ENCODE data around the gene TMEM243.
A peak's percentile ranks its signal among the peaks of the same experiment; 100 is the strongest.
"Not testable (repeated sequence)": the region's sequence is repeated elsewhere in the genome, so short reads cannot be mapped to it uniquely, and the experiment has no call there.

The TMEM243 gene, protein sequence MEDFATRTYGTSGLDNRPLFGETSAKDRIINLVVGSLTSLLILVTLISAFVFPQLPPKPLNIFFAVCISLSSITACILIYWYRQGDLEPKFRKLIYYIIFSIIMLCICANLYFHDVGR

DNA sequence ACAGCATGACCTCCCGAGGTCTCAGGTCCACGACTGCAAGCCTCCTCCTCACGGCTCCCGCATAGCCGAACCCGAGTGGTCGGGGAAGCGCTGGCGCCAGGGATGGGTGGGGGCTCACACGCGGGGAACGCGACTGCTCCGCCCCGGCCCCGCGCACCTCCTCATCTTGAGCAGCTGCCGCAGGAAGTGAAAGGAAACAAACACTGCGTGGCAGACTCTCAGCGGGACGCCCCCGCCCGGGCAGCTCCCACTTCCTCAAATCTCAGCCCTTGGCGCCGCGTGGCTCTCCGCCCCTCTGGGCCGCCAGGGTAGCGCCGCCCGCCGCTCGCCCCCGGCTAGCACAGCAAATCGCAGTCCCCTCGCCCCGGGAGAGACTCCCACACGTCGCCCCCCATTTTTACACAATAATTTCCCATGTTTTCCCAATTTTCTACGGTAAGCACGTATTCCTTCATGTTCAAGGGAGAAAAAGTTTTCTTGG is at the start of gene TMEM243:
TMEM243 (minus strand) TSS at position 188 of the 481 bp plus-strand sequence. CDS start 229 bp downstream, outside the sequence.
- DNase-seq, result peak in 47 of 51 donors; percentile 17 to 71 (median 47)

DNA sequence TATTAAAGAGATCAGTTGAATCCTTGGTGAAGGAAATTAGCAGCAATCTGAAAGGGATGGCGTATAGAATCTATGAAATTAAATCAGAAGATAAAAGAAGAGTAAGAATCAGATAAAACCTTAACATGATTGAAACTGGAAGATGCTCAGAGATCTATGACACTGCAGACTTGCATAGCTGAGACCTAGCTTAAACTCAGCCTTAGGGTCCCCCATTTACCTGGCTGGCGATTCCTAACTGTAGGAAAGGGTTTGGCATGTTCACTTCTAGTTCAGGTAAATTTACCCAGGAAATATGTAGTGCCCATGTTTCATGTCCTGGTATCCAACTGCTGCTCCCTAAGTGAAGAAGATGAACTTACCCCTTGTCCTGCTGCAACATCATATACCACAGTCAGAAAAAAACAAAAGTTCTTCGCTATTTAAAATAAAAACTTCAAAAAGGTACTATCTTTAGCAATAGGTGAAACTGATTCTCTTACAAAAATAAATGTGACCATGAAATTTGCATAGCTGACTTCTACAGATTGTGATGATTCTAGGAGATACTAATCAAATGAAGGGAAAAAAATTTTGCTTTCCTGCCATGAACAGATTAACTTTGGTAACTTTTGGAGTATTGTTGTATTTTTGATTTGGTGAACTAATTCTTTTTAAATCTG is 47.8 kb upstream of the TMEM243 start:
- no peak for DNase-seq

DNA sequence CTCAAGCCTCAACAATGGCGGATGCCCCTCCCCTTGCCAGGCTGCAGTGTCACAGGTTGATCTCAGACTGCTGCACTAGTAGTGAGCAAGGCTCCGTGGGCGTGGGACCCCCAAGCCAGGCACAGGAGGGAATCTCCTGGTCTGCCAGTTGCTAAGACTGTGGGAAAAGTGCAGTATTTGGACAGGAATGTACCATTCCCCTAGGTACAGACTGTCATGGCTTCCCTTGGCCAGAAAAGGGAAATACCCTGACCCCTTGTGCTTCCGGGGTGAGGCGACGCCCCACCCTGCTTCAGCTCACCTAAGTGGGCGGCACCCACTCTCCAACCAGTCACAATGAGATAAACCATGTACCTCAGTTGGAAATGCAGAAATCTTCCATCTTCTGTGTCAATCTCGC is 44.0 kb upstream of the TMEM243 start:
- no peak for DNase-seq

DNA sequence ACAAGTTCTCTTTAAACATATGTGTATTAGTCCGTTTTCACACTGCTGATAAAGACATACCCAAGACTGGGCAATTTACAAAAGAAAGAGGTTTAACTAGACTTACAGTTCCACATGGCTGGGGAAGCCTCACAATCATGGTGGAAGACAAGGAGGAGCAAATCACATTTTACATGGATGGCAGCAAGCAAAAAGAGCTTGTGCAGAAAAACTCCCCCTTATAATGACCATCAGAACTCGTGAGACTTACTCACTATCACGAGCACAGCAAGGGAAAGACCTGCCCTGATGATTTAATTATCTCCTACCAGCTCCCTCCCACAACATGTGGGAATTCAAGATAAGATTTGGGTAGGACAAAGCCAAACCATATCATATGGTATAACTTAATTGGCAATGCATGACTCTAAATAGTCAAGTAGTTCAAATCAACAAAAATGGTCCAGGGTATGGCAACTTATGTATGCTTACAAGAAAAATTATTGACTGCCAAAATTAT is 34.1 kb upstream of the TMEM243 start:
- no peak for DNase-seq

DNA sequence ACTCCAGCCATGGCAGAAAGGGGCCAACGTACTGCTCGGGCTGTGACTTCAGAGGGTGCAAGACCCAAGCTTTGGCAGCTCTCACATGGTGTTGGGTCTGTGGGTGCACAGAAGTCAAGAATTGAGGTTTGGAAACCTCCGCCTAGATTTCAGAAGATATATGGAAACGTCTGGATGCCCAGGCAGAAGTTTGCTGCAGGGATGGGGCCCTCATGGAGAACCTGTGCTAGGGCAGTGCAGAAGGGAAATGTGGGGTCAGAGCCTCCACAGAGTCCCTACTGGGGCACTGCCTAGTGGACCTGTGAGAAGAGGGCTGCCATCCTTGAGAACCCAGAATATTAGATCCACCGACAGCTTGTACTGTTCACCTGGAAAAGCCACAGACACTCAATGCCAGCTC is 26.1 kb upstream of the TMEM243 start:
- not testable (repeated sequence) for DNase-seq

DNA sequence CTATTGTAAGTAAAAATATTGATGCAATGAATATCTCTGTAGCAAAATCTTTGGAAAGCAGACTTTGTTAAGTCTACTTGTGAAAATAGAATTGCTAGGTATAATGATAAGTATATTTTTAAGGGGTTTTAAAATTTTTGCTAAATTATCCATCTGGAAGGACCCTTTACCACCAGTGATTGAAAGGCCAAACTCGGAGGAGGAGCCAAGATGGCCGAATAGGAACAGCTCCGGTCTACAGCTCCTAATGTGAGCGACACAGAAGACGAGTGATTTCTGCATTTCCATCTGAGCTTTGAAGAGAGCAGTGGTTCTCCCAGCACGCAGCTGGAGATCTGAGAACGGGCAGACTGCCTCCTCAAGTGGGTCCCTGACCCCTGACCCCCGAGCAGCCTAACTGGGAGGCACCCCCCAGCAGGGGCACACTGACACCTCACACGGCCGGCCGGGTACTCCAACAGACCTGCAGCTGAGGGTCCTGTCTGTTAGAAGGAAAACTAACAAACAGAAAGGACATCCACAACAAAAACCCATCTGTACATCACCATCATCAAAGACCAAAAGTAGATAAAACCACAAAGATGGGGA is 19.0 kb upstream of the TMEM243 start:
- DNase-seq, result not testable (repeated sequence)

DNA sequence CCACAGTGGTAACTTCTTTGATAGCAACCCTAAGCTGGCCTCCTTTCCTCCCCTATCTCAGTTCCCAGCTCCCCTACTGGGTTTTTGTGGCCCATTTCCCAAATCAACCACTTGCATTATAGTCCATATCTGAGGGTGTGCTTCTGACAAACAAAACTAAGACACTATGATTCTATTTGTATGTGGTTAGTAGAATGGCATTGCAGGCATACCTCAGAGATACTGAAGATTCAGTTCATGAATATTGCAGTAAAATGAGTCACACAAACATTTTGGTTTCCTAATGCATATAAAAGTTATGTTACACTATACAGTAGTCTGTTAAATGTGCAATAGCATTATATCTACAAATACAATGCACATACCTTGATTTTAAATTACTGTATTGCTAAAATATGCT is 15.4 kb upstream of the TMEM243 start:
- DNase-seq, result no peak

DNA sequence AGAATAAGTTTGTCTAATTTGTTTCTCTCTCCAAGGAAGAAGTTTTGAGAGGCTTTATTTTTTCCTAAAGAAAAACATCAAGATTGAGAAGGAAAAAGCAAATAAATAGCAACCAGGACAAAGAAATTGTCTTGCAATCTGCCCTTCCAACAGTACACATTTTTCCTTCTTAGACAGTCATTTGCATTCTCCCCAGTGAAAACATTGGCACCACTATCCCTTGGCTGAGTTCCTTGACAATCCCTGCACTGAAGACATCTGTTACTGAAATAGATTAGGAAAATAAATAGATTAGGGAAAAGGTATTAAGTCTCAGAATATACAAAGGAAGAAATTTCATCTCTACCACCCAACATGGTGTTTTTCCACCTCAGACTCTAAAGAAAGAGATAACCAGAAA is 12.2 kb upstream of the TMEM243 start:
- DNase-seq, result peak in 2 of 51 donors; percentile 12 to 37

DNA sequence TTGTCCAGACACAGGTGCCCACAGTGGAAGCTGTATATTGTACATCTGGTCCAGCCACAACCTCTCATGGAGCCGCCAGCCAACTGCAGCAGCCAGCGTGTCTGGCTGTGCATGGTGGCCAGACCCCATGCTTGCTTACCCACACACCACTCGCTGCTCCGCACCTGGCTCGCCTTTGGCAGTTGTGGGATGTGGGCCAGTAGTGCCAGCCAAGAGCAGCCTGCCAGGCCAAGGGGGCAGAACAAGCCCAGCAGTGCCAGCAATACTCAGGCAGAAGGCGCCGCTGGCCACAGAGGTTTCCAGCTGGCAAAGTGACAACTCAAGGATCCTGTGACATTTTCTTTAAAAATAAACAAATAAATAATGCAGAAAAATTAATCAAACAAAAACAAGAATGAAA is 11.7 kb upstream of the TMEM243 start:
- peak in 37 of 51 donors; percentile 6 to 80 (median 34) for DNase-seq

DNA sequence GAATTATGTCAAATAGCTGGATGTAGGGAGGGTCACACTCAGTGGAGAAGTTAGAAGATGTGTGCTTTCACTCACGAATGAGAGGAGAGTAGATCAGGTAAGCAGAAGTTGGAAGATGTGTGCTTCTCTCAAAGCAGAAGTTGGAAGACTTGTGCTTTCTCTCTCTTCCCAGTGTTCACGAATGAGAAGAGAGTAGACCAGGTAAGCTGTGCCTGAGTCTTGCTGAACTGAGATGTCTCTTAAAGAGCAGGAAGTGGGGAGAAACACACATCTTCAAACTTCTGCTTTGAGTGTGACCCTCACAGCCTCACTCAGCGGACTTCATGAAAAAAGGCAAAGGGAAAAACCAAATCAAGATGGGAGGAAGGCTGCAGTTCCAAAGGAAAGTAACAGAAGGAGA is 7.0 kb upstream of the TMEM243 start:
- no peak for DNase-seq

DNA sequence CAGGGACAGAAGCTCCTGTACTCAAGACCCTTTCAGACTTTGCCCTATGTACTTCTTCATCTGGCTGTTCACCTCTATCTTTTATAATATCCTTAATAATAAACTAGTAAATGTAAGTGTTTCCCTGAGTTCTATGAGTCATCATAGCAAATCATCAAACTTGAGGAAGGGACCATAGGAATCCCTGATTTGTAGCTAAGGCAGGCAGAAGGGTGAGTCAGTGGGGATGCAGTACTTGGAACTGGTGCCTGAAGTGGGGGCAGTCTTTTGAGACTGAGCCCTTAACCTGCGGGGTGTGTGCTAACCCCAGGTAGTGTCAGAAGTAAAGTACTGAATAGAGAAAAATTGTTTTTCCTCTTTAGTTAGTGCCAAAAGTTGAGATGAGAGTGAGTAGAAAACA is 6.2 kb upstream of the TMEM243 start:
- DNase-seq, result no peak

DNA sequence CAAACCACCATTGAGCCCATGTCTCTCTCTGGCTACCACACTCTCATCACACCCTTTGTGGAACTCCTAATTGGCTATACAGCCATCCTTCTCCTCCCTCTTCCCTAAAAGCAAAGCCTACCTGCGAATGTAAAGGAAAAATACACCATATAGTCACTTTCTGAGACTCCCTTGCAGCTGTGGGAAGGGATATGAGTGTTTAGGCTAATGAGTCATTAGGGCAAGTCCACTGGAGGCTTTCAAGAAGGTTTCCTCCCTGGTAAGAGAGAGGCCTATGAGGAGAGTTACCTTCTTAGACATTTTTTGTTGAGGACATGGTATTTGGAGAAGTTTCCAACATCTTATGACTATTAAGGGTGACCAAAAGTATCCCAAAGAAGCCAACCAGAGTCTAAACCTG is 4.1 kb upstream of the TMEM243 start:
- no peak for DNase-seq

DNA sequence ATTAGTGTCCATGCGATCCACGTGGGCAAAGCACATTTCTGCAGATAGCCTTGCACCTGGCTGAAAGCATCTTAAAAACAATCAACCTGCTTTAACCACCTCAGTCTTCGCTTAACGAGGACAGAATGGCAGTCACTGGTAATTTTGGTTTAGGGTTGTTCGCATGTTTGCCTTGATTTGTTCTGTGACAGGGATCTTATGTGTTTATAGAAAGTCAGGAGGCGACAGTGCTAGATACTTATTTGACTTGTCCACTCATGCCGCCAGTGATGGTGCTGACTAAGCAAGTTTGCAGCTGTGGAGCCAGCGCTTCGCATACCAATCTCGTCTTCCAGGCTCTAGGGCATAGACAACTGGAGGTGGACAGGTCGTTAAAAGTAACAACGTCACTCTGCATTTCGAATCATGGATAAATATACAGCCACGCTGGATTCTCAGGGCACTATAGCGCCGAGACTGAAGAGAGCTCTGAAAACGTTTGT is 1.2 kb upstream of the TMEM243 start:
- DNase-seq, result peak in 18 of 51 donors; percentile 4 to 63 (median 32)

DNA sequence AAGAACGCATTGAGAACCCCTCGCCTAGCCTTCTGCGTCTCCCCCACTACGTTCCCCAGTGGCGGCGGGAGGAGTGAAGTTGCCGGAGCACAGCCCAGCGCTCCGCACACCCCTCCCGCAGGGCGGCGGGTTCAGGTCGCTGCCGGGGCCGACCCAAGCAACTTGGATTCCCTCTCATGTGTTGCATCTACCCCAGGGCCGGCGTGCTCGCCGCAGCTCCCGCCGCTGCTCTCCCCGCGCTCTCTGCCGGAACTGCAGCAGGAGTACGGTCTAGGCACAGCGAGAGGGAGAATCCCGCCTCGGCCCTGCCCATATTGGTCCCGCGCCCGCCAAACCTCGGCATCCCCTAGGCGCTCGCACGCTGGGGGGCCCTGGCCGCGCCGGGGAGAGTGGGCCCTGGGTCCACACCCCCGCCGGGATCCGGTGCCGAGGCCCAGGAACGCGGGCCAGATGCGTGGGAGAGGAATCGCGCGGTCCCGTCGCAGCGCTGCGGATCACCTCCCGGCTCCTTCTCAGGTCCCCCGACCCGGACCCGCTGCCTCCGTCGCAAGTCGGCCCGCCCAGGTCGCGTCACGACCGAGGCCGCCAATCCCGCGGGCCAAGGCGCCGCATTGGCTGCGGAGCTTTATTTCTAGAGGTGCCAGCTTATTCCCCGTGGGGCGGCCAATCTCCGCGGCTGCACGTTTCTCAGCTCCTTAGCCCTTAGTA is 648 bp upstream of the TMEM243 start:
- peak in 50 of 51 donors; percentile 16 to 84 (median 62) for DNase-seq

DNA sequence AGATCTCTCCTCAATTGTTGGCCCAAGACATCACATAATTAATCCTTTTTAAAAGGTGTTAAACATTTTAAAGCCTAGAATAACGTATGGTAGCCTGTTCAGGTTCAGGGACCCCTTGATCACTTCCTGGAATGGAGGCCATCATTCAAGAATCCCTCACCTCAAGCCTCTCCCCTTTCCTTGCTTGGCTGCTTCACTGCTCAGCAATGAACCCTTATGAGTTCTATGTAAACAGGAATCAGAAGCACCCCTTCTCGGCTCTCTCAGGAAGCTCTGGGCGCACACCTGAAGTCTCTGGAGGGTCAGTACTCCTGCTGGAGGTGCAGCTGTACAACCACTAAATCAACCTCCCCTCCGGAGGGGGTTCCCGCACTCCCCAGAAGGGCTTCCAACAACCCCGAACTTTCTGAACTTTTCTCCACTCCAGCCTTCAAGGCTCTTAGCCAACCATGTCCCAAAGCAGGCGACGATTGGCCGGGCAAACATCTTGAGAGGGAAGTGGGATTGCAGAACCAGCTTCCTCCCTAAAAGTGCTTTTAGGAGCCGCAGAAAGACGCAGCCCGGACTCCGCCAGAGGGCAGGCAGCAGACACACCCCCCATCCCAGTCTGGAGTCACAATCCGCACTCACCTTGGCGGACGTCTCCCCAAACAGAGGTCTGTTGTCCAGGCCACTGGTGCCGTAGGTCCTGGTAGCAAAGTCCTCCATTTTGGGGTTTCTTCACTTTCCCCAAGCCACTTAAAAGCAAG is 562 bp downstream of the TMEM243 start:
- peak in 37 of 51 donors; percentile 13 to 73 (median 36) for DNase-seq

DNA sequence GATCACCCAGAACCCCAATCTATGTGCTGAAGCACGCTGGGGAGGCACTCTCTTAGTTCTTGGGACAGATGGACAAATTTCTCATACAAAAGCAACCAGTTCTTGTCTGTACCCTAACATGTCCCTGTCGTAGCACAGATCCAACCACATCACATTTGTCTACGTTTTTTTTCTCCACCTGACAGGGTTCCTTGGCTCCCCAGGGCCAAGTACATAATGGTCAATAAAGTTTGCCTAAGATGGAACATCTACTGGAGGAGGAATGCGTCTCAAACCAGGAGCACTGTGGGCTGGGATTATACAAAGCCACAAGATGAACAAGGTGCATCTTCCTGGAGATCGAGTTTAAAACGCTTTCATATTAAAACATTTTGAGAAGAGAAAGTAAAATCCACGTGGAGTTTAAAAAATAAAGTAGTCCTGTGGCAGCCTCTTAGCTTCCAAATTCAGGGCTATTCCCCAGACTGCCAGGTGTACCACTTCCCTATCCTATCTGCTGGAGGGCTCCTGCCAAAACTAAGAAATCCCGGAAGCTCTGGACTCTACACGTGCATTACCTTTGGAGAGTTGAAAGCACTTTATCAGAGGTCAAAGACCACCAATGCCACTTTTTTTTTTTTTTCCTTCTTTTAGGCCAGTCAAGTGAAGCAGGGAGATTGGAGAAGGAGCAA is 1.4 kb downstream of the TMEM243 start:
- DNase-seq, result no peak

DNA sequence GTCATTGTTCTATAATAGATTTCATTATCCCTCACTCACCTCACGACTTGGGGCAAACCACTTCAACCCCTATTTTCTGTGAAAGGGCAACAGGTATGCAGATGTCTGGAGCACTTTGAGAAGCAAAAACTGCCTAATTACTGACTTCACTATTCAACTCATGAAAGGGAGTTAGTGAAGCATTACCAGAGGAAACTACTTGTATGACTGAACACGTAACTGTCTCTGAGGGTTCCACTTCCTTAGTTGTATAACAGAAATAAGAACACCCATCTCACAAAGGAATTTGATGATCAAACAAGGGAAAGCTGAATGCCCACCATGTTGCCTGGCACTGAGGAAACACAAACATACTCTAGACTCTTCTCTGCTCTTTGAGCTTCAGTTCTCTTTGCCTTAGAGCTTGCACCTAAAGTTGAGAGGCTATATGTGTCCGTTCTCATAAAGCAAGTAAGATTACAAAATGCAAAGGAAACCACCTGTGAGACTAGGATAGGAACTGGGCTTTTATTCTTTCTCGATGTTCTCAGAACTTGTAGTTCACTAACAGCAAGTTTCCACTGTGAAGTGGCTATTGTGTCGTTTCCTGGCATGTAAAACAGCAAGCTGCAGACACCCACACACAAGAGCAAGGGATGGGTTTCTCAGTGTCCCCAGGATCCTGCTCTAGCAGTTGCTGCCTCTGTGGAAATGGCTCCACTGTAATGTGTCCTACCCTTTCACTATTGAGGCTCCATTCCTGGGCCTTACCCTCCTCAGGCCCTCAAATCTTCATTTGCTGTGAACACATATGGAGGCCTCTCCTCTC is 2.6 kb downstream of the TMEM243 start:
- peak in 3 of 51 donors; percentile 4 to 23 (median 5) for DNase-seq

DNA sequence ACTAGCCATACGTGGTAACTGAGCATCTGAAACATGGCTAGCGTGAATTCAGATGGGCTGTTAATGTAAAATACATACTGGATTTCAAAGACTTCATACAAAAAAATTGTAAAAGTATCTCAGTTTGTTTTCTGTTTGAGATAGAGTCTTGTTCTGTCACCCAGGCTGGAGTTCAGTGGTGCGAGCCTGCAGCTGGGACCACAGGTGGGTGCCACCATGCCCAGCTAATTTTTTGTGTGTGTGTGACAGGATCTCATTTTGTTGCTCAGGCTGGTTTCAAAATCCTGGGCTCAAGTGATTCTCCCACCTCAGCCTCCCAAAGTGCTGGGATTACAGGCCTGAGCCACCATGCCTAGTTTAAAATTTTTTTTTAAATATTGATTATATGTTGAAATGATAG is 4.5 kb downstream of the TMEM243 start:
- no peak for DNase-seq

DNA sequence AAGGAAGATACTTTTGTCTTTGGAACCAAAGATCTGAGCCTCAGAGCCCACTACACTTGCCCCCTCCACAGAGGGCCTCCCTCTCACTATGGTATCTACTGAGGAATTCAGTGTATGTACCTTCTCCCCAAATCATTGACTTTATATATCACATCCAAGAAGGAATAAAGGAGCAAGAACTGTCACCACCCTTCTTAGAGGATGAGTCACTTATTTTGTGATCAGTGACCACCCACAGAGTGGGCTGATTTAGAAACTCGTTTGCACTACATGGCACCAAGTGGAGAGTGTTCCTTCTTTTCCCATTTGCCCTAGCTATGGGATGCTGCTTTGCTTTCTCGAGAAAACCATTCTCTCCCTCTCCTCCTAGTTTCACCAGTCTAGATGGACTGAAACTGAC is 5.7 kb downstream of the TMEM243 start:
- DNase-seq, result no peak

DNA sequence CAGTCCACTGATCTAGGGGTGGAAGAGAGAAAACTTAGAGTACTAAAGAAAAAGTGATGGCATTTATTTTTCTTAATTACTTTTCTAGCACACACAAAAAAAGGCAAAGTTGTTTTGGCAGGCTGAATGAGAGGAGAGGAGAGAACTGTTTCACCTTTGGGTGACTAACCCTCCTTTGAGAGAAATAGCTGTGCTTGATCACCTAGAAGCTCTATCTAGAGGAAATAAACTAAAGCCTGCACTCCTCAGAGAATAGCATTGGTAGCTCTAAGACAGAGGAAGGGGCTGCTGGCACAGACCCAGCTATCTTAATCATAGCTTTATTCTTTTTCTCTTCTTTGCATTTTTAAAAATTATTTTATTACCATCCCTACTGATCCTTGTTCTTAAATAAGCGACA is 6.3 kb downstream of the TMEM243 start:
- DNase-seq, result no peak
